ENCODE measurements around the gene SYPL1.

Gene SYPL1

GRCh38 chr7:106054971-106055532 is 57.1 kb downstream of the SYPL1 start:
- in situ Hi-C loops (cut with MboI; ENCODE audit: low sequenced_read_pairs): loop anchor here (5.0 kb wide), 1 partner anchor 97 kb away; no protein-coding TSS in a partner anchor

- in situ Hi-C loops (cut with MboI; ENCODE audit: low sequenced_read_pairs): no loop called here
These were observed 57.8 kb downstream of the SYPL1 start for GRCh38 chr7:106054156-106054910.

- in situ Hi-C loops (cut with MboI; ENCODE audit: low sequenced_read_pairs): no loop called here
These were observed 59.0 kb downstream of the SYPL1 start for GRCh38 chr7:106053109-106053508.

- in situ Hi-C loops (cut with MboI; ENCODE audit: low sequenced_read_pairs): no loop called here
These were observed 59.4 kb downstream of the SYPL1 start for GRCh38 chr7:106052681-106053080.

GRCh38 chr7:106050746-106051117 is 61.4 kb downstream of the SYPL1 start:
- in situ Hi-C loops (cut with MboI; ENCODE audit: low sequenced_read_pairs): no loop called here

GRCh38 chr7:106050002-106050745 is 61.9 kb downstream of the SYPL1 start:
- in situ Hi-C loops (cut with MboI; ENCODE audit: low sequenced_read_pairs): no loop called here

- in situ Hi-C loops (cut with MboI; ENCODE audit: low sequenced_read_pairs): loop anchor here (25.0 kb wide), 2 partner anchors 287 to 1162 kb away; no protein-coding TSS in a partner anchor
These were observed 62.9 kb downstream of the SYPL1 start for GRCh38 chr7:106049139-106049752.

- in situ Hi-C loops (cut with MboI; ENCODE audit: low sequenced_read_pairs): loop anchor here (25.0 kb wide), 2 partner anchors 286 to 1161 kb away; no protein-coding TSS in a partner anchor
These were observed 63.4 kb downstream of the SYPL1 start for GRCh38 chr7:106048706-106049020.

- in situ Hi-C loops (cut with MboI; ENCODE audit: low sequenced_read_pairs): loop anchor here (25.0 kb wide), 2 partner anchors 286 to 1161 kb away; no protein-coding TSS in a partner anchor
These were observed 64.0 kb downstream of the SYPL1 start for GRCh38 chr7:106047818-106048705.

- in situ Hi-C loops (cut with MboI; ENCODE audit: low sequenced_read_pairs): loop anchor here (25.0 kb wide), 2 partner anchors 285 to 1160 kb away; no protein-coding TSS in a partner anchor
These were observed 64.9 kb downstream of the SYPL1 start for GRCh38 chr7:106047184-106047583.

- in situ Hi-C loops (cut with MboI; ENCODE audit: low sequenced_read_pairs): loop anchor here (25.0 kb wide), 2 partner anchors 283 to 1158 kb away; no protein-coding TSS in a partner anchor
These were observed 66.5 kb downstream of the SYPL1 start for GRCh38 chr7:106045586-106045985.

- in situ Hi-C loops (cut with MboI; ENCODE audit: low sequenced_read_pairs): loop anchor here (25.0 kb wide), 2 partner anchors 283 to 1158 kb away; no protein-coding TSS in a partner anchor
These were observed 67.0 kb downstream of the SYPL1 start for GRCh38 chr7:106045139-106045538.

GRCh38 chr7:106042196-106042611 is 69.9 kb downstream of the SYPL1 start:
- in situ Hi-C loops (cut with MboI; ENCODE audit: low sequenced_read_pairs): loop anchor here (25.0 kb wide), 2 partner anchors 280 to 1155 kb away; no protein-coding TSS in a partner anchor

- in situ Hi-C loops (cut with MboI; ENCODE audit: low sequenced_read_pairs): loop anchor here (25.0 kb wide), 2 partner anchors 279 to 1154 kb away; no protein-coding TSS in a partner anchor
These were observed 70.9 kb downstream of the SYPL1 start for GRCh38 chr7:106041140-106041717.

All from HL-60/S4 (cell line).